Activated CD8-positive, alpha-beta memory T cell treated with anti-CD3 and anti-CD28 coated beads, Interleukin-2, amount 50 U/mL, for 24 hours (primary cell): ENCODE results near the gene MYH7.
"Not testable (repeated sequence)": the region's sequence is repeated elsewhere in the genome, so short reads cannot be mapped to it uniquely, and the experiment has no call there.

Experiments
- DNase-seq: peaks from one replicate; pipeline ENCODE4 v3.0.0-alpha.2; 2020; ENCODE audit errors: extremely low read depth

Gene MYH7

DNA sequence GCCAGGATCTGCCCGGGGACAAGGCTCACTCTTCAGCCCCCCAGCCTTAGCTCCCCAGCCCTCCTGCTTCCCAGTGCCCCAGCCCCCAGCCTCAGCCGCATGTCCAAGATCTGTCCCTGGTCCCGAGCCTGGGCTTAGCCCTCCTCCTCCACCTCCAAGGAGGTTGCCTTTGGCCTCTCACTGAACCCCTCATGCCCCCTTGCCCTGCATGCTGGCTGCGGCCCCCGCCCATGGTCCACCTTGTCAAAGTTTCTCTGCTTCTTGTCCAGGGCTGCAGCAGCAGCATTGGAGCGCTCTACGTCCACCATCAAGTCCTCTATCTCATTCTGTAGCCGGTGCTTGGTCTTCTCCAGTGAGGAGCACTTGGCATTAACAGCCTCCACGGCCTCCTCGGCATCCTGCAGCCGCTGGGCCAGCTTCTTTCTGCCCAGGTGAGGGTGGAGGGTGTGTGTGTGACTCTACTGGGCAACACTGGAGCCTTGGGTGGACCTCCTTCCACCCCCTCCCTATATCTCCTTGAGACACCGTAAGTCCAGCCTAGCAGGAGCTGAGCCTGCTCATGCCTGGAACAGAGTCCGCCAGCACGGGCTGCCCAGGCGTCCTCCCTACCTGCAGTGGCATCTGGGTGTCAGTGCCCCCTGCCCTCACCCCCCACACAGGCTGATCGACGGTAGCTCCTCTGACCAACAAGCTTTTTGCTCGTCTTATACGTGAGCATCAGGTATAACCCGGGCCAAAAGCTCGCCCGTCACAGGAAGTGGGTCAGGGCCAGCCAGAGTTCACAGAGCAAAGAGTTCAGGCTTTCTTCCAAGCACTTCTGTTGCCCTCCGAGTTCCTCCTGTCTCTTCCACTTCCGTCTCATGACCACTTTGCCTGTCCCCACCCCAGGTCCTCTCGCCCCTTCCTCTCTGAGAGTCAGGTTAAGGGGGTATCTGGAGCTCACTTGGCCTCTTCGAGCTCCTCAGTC, 47.3 kb downstream of the MYH7 start:
- no peak for DNase-seq

DNA sequence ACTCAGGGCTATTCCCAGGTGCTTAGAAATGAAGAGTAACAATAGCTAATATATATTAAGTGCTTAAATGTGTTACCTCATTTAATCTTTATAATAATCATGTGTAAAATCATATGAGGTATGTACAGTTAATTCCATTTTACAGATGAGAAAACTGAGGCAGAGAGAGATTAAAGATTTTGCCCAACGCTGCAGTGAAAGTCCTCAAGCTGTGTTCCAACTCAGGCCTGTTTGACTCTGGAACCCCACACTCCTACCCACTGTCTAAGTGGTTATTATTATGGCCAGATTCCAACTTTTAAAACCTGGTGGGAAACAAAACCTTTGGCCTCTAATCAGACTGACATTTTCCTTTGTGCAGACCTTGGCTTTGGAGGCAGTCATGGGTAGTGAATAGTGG, 48.5 kb downstream of the MYH7 start:
- DNase-seq = no peak

DNA sequence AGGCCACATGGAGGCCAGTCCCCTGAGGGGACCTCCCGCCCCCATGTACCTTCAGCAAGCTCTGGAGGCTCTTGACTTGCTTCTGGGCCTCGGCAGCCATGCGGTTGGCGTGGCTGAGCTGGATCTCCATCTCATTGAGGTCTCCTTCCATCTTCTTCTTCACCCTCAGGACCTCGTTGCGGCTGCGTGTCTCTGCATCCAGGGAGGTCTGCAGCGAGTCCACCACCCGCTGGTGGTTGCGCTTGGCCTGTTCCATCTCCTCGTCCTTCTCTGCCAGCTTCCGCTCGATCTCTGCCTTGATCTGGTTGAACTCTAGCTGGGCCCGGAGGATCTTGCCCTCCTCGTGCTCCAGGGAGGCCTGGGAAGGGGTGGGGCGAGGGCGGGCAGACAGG, 49.2 kb downstream of the MYH7 start:
- DNase-seq = not testable (repeated sequence)

DNA sequence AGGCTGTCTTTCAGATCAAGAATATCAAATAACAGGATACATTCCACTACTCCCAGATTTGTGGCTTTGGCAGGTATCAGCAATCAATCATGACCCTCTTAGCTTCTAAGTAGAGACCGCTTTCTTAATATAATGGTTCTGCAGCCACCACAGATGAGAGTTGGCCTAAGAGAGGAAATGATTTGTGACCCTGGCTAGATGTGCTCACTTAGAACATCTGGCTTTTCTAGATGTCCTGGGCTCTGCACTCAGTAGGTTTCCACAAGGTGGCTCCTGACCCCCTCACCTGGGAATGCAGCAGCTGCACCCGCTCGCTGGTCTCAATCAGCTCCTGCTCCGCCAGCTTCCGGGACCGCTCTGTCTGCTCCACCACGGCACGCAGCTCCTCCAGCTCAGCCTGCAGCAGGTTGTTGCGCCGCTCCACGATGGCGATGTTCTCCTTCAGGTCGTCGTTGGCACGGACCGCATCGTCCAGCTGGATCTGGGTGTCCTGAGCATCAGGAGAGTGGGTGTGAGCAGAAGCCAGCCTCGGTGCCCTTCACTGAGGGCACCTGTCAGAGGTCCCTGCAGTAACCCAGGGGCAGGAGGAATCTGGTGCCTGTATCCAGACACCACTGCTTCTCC, 49.7 kb downstream of the MYH7 start:
- DNase-seq = no peak

DNA sequence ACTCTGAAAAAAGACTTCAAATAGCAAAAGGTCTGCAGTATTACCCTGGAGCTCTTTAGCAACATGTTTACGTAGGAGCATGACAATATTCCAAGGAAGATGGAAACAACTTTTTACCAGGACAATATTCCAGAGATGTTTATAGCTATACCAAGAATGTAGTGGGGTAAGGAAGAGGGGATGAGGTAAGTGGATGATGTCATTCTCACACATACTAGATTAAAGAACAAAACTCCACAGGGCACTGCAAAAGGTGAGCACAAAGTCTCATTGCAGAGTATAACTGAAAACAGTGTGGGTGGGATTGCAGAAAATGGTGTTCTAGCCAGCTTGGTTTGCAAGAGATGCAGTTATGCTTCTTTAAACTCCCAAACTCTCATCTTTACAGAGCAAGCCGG, 50.2 kb downstream of the MYH7 start:
- DNase-seq = no peak

DNA sequence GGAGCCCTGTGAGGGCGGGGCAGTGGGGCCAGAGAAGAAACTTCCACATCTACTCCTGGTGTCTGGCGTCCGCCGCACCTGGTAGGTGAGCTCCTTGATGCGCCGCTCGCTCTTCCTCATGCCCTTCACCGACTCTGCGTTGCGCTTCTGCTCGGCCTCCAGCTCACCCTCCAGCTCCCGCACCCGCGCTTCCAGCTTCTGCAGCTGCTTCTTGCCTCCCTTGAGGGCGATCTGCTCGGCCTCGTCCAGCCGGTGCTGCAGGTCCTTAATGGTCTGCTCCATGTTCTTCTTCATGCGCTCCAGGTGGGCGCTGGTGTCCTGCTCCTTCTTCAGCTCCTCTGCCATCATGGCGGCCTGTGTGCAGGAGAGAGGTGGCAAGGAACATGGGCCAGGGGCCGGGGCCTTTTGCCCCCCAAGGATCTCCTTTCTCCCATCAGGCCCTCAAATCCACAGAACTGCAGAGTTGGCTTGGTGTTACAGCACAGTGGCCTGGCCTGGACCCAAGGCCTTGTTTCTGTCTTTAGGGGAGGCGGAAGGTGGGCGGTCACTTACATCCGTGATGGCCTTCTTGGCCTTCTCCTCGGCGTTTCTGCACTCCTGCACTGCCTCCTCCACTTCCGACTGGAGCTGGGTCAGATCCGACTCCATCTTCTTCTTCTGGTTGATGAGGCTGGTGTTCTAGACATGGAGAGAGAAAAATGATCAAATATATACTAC, 50.9 kb downstream of the MYH7 start:
- DNase-seq = no peak

DNA sequence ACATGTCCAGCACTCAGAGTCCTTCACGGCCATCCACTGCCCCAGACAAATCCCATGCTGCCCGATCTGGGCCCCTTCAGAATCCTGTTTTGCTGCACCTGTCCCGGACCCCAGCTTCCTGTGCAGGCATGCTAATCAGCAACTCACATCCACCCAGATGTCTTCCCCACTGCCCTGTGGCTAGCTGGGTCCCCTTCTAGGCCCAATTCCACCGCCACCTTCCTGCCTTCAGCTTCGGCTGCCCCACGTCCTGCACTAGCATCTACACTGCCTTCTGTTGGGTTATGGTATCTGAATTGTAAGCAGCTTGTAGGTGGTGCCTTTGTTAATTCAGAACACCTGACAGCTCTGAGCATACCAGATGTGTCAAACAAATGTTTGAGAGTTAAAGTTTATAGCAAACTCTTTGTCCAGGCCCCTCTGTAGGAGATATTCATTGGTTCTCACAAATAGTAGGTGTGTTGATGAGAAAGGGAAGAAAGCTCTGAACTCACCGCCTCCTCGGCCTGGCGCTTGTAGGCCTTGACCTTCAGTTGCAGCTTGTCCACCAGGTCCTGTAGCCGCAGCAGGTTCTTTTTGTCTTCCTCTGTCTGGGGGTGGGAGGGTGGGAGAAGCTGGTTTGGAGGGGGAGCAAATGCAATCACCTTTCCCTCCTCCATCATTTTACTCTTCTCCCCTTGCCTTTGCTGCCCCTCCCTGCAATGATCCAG, 52.6 kb downstream of the MYH7 start:
- DNase-seq = no peak

DNA sequence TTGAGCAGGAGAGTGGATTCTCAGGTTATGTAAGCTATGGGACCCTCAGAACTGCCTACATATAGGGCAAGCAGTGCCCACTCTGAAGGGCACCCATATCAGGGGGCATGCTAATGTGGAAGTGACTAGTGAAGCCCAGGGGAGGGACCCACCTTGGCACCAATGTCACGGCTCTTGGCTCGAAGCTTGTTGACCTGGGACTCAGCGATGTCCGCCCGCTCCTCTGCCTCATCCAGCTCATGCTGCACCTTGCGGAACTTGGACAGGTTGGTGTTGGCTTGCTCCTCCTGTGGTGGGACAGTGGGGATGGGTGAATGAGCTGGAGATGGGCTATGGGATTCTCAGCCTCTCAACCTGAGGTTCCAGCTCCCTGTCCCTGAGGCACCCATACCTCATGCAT, 53.2 kb downstream of the MYH7 start:
- no peak for DNase-seq

DNA sequence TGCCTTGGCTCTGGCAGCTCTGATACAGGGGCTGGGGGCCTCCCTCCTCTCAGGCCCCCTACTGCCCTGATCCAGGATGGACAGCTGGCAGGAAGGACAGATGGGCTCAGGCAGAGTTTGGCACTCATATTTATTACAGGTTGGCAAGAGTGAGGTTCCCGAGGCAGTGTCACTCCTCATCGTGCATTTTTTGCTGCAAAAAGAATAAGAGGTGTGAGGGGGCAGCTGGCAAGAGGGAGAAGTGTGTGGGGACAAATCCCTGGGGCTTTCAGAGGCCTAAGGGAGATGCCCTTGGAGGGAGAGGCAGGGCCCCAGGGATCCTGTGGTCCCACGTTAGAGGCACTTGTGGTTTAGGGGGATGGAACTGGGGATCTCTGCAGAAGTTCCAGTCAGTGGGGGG, 53.6 kb downstream of the MYH7 start:
- no peak for DNase-seq

DNA sequence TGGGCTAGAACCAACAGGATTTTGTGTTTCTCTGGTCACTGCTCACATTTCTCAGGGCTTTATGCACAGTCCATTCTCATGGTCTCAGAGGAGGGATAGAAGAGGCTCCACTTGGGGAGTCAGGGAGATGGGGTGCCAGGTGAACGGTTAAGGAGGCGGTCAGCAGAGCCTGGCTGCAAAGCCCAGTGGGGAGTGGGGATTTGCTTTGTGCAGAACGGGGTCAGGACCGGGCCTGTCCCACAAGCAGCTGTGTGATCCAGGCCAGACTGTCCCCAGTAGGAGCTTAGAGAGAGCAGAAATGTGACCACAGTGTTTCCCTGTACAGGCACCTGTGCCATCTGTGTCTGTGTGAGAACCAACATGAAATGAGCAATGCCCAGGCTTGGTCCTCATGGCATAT, 54.5 kb downstream of the MYH7 start:
- no peak for DNase-seq

DNA sequence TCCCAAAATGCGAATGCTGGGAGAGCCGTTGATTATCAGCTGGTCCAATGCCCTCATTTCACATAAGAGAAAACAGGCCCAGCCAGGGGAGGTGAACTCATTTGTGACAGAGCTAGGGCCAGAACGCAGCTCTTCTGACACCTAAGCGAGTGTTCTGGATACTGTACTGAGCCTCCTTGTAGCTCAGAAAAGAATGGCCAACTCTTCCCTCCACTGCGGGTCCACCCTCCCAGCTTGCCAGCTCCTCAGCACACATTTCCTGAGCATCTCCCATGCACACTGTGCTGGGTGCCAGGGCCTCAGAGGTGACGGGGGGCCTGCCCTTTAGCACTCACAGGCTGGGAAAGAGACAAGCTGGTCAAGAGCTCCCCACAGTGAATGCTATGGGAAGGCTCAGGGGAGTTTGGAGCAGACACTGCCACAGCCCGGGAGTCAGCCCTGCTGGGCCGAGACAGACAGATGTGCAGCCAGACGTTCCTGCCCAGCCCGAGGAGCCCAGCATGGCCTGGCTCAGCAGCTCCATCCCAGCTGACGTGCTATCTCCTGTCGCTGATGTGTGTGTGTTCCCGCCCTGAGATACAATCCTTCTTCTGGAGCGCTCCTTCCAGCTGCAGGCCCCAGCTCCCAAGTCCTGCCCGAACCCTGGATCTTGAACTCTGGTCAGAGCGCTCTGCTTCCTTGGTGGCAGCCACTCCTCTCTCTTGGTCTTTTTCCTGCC, 55.1 kb downstream of the MYH7 start:
- no peak for DNase-seq

DNA sequence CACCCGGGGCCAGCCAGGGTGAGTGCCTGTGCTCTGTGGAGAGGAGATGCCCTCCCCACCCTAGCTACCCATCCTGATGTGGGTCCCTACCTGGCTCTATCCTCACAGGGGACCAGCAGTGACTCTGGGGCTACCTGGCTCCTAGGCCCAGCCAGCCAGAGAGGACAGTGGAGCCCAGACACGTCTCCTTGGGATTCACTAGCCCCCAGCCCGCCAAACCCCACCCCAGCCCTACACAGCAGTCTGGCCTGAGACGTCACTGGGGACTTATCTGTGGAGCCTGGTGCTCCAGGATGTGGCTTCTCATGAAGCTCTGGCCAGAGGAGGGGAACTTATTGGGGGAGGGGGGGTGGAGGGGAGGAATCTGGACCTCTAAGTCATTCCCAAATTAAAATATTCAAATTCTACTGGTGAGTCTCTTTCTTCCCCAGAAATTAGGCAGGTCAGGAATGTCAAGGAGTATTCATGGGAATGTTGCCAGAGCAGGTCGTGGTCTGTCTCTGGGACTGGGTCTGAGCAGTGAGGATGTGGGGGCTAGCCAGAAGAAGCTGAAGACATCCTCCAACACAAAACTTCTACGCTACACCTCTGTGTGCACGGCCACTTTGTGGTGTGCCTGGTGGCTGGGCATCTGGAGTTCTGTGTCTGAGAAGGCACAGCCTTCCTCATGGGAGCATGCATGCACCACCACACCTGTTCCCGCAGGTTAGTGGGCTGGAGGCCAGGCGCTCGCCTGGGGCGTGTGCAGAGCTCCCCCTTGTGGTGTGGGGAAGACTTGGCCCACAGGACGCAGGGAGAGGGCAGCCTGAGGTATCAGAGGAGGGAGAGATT, 55.9 kb downstream of the MYH7 start:
- DNase-seq = peak; percentile 13

DNA sequence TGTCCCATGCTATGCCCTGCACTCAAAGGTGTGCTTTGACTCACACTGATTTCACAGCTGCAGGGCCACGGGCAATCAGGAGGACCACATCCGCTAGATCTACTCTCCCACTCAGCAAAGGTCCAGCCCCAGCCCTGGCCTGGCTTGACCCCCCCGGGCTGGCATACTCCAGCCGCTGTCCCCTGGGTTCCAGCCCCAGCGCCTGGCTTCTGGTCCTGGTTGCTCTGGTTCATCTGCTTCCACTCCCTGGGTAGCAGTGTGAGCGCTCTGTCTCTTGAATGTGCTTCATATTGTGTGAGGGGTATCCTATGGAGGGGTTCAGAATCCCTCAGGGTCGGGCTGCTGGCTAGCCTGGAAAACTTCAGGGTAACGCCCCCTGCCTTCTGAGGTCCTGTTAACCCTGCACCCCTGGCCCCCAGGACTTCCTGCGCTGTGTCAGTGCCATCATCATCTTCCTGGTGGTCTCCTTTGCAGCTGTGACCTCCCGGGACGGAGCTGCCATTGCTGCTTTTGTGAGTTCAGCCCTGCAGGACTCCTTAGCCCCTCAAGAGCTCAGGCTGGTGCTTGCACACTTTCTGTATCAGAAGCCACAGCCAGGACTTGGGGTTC, 56.7 kb downstream of the MYH7 start:
- DNase-seq = no peak

DNA sequence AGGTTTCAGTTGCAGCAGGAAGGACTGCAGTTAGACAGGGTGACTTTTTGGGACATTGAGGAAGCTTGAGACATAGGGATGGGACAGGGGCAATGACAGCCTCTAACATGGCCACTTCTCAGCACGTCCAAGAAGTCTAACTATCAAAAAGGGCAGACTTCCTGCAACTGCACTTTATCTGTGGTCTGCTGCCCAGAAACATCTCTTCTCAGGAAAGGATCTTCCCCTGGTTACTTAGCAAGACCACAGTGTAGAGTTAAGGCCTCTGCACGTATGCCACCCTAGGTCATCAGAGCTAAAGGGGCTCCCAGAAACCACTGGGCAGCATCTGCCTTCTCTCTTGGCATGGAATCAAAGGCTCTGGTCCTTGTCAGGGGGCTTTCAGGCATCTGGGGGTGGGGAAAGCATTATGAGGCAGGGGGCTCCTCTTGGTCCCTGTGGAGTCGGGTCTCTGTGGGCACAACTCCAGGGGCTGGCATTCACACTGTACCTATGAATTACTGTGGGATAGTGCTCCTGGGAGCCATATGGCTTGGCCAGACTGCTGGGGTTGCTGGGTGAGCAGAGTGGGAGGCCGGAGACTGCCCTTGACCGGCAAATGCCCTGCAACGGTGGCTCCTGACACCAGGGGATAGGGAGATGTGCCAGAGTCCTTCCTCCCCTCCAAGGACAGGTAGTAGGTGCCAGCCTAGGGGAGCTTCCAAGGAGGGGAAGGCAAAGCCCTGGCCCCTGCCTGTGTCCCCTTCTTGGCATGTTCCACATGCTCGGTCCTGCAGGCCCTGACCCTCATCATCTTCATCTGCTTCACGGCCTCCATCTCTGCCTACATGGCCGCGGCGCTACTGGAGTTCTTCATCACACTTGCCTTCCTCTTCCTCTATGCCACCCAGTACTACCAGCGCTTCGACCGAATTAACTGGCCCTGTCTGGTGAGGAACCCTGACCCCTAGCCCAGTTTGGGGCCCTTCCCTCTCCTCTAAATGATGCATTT, 57.6 kb downstream of the MYH7 start:
- no peak for DNase-seq

DNA sequence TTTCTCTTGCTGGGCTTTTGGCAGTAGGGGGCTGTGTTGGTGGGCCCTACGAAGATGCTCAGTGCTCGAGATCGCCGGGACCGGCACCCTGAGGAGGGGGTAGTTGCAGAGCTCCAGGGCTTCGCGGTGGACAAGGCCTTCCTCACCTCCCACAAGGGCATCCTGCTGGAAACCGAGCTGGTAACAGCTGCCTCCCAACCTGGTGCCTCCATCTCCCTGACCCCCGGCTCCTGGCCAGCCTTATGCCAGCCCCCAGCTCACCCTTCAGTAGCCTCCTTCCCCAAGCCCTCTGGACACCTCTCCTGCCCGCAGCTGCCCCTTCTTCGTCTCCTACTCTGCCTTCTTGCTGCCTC, 58.3 kb downstream of the MYH7 start:
- no peak for DNase-seq

DNA sequence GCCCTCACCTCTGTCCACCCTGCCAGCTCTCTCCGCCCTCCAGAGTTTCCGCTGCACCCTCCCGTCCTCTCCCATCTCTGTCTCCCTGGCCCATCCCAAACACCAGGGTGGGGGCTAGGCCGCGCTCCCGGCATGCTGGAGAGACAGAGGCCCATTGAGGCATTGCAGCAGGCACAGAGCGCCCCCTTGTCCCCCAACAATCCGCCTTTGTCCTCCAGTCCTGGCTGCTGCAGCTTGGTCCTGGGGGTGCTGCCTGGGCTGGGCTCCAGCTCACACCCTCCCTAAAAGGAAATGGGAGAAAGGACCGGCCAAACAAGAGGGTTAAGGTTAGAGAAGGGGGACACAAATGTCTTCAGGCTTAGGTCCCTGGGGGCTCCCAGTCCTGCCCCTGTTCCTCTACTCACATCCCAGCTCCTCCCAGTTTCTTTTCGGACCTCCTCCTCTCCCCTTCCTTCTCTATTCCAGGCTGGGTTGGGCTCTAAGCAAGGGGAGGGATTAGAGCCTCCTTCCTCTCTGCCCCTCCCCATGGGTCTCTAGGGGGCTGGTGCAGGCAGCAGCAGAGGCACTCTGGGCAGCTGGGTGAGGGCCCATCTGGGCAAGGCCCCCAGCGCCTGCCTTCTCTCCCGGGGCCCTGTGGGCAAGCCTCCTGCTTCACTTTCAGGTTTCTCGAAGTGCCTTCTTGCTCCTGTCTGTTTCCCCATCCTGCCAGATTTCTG, 58.8 kb downstream of the MYH7 start, which contains the start of gene CMTM5:
Gene CMTM5, plus strand, starts transcription at position 565 of the 716 bp plus-strand sequence. CDS start 206 bp downstream, outside the sequence.
- no peak for DNase-seq

DNA sequence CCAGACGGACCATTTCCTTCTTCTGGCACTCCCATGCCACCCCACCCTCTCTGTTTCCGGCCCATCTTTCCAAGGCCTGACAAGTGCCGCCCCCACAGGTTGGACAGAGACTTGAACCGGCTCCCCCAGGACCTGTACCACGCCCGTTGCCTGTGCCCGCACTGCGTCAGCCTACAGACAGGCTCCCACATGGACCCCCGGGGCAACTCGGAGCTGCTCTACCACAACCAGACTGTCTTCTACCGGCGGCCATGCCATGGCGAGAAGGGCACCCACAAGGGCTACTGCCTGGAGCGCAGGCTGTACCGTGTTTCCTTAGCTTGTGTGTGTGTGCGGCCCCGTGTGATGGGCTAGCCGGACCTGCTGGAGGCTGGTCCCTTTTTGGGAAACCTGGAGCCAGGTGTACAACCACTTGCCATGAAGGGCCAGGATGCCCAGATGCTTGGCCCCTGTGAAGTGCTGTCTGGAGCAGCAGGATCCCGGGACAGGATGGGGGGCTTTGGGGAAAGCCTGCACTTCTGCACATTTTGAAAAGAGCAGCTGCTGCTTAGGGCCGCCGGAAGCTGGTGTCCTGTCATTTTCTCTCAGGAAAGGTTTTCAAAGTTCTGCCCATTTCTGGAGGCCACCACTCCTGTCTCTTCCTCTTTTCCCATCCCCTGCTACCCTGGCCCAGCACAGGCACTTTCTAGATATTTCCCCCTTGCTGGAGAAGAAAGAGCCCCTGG, 59.8 kb downstream of the MYH7 start:
- DNase-seq = no peak
